SK-N-MC (cell line): ENCODE results near the gene NRIP3.
"Not testable (repeated sequence)": the region's sequence is repeated elsewhere in the genome, so short reads cannot be mapped to it uniquely, and the experiment has no call there.

Experiments
- DNase-seq: peaks from one replicate; pipeline ENCODE4 v3.0.0-alpha.2; 2011; ENCODE audit warnings: low read depth, low spot score
- H3K27ac ChIP-seq: fragments of 200-600 bp; sonication (generic); 2 replicates; pipeline ENCODE4 v1.5.1; 2016; ENCODE audit warnings: mixed run types
- H3K36me3 ChIP-seq: fragments of 200-600 bp; sonication (generic); 2 replicates; pipeline ENCODE4 v1.6.1; 2017; ENCODE audit warnings: antibody characterized with exemption, low read length, mixed read lengths; ENCODE audit not compliant: insufficient read depth
- H3K4me3 ChIP-seq: fragments of 200-600 bp; sonication (generic); 2 replicates; pipeline ENCODE4 v1.5.1; 2016
- H3K9ac ChIP-seq: fragments of 200-600 bp; sonication (generic); 2 replicates; pipeline ENCODE4 v1.8.0; 2017; ENCODE audit warnings: mixed run types, mixed read lengths; ENCODE audit not compliant: insufficient read length
- H3K9me3 ChIP-seq: fragments of 200-600 bp; sonication (generic); 2 replicates; pipeline ENCODE4 v1.6.1; 2017; ENCODE audit warnings: low read depth, mild to moderate bottlenecking, antibody characterized with exemption, low read length, moderate library complexity, mixed read lengths
- EZH2 ChIP-seq: fragments of 200-600 bp; sonication (generic); IDR thresholded peaks from one replicate; pipeline ENCODE4 v1.6.1; 2017; ENCODE audit warnings: antibody characterized with exemption
- FOXP2 ChIP-seq: optimal IDR thresholded peaks from 2 replicates; pipeline ENCODE3; 2011; ENCODE audit warnings: mild to moderate bottlenecking, moderate library complexity; ENCODE audit not compliant: insufficient read depth; ENCODE audit errors: extremely low read length, control extremely low read depth
- POLR2AphosphoS5 ChIP-seq: IDR thresholded peaks from 2 replicates; pipeline ENCODE4 v1.6.1; 2012; ENCODE audit warnings: mild to moderate bottlenecking, low read depth, low read length, borderline replicate concordance

Gene NRIP3

GRCh38 chr11:8959546-8960166 is 44.1 kb downstream of the NRIP3 start:
- no peak for DNase-seq
- H3K9ac ChIP-seq: no peak overlapping the region
- TF ChIP-seq POLR2AphosphoS5 (no peak), EZH2 (no peak), FOXP2 (no peak)
- no peak overlapping the region for H3K27ac ChIP-seq
- no peaks in the 10 kb centered on the region for H3K36me3 ChIP-seq
- H3K9me3 ChIP-seq: no peaks in the 10 kb centered on the region
- no peak overlapping the region for H3K4me3 ChIP-seq

- Histone ChIP-seq H3K9me3 (no peaks in the 10 kb centered on the region), H3K36me3 (no peaks in the 10 kb centered on the region), H3K27ac (no peak overlapping the region), H3K9ac (no peak overlapping the region), H3K4me3 (no peak overlapping the region)
- no peak for DNase-seq
- TF ChIP-seq FOXP2 (no peak), POLR2AphosphoS5 (no peak), EZH2 (no peak)
These were observed 46.9 kb downstream of the NRIP3 start for GRCh38 chr11:8956860-8957259.

GRCh38 chr11:8948886-8949285 is 54.9 kb downstream of the NRIP3 start:
- Histone ChIP-seq H3K4me3 (no peak overlapping the region), H3K27ac (no peak overlapping the region), H3K9me3 (no peaks in the 10 kb centered on the region), H3K9ac (no peak overlapping the region), H3K36me3 (no peaks in the 10 kb centered on the region)
- DNase-seq: no peak
- TF ChIP-seq FOXP2 (no peak), EZH2 (no peak), POLR2AphosphoS5 (no peak)

GRCh38 chr11:8947230-8947943 is 56.4 kb downstream of the NRIP3 start:
- no peaks in the 10 kb centered on the region for H3K9me3 ChIP-seq
- peak overlapping the region; percentile 79 for H3K27ac ChIP-seq
- no peaks in the 10 kb centered on the region for H3K36me3 ChIP-seq
- no peak for TF ChIP-seq EZH2
- TF ChIP-seq POLR2AphosphoS5: no peak
- no peak for TF ChIP-seq FOXP2
- no peak overlapping the region for H3K9ac ChIP-seq
- H3K4me3 ChIP-seq: 0 out of 2 replicates have a peak overlapping the region, but pooled peaks have one; percentile 22
- no peak for DNase-seq

- DNase-seq: no peak
- Histone ChIP-seq H3K4me3 (no peak within 1 kb of the TSS), H3K9ac (no peak within 1 kb of the TSS), H3K27ac (no peak within 1 kb of the TSS), H3K36me3 (no peaks in the 10 kb centered on the region), H3K9me3 (no peaks in the 10 kb centered on the region)
- no peak for TF ChIP-seq POLR2AphosphoS5
- TF ChIP-seq FOXP2: no peak
- no peak for TF ChIP-seq EZH2
These were observed 61.2 kb downstream of the NRIP3 start, which contains the start of gene ASCL3 for GRCh38 chr11:8942518-8943066. Gene ASCL3 (minus strand): TSS chr11:8943016. CDS start chr11:8938161, 4,855 bp downstream.

- no peaks in the 10 kb centered on the region for H3K9me3 ChIP-seq
- H3K4me3 ChIP-seq: no peak overlapping the region
- no peak for TF ChIP-seq EZH2
- TF ChIP-seq POLR2AphosphoS5: no peak
- TF ChIP-seq FOXP2: no peak
- no peak overlapping the region for H3K27ac ChIP-seq
- no peak overlapping the region for H3K9ac ChIP-seq
- DNase-seq: no peak
- no peaks in the 10 kb centered on the region for H3K36me3 ChIP-seq
These were observed 62.3 kb downstream of the NRIP3 start for GRCh38 chr11:8941341-8942103.

- DNase-seq: no peak
- TF ChIP-seq POLR2AphosphoS5 (no peak), EZH2 (no peak), FOXP2 (no peak)
- Histone ChIP-seq H3K27ac (no peak overlapping the region), H3K4me3 (no peak overlapping the region), H3K9me3 (no peaks in the 10 kb centered on the region), H3K36me3 (no peaks in the 10 kb centered on the region), H3K9ac (no peak overlapping the region)
These were observed 66.1 kb downstream of the NRIP3 start for GRCh38 chr11:8937659-8938058.

- TF ChIP-seq EZH2: no peak
- no peak for TF ChIP-seq POLR2AphosphoS5
- Histone ChIP-seq H3K27ac (no peak overlapping the region), H3K36me3 (no peaks in the 10 kb centered on the region), H3K9me3 (no peaks in the 10 kb centered on the region), H3K9ac (no peak overlapping the region), H3K4me3 (no peak overlapping the region)
- no peak for DNase-seq
These were observed 66.6 kb downstream of the NRIP3 start for GRCh38 chr11:8937159-8937558.

- not testable (repeated sequence) for DNase-seq, H3K36me3 ChIP-seq, H3K9me3 ChIP-seq, H3K27ac ChIP-seq, H3K4me3 ChIP-seq, H3K9ac ChIP-seq
These were observed 68.0 kb downstream of the NRIP3 start for GRCh38 chr11:8935789-8936188.
